Gastroesophageal sphincter (tissue), 4 donors: Measurements from ENCODE around the gene LRP1B. TPM values are rescaled to one million over a fixed set of nuclear protein-coding genes. Genes with fewer than 3 reads are reported as not detected.
"Not testable (repeated sequence)": the region's sequence is repeated elsewhere in the genome, so short reads cannot be mapped to it uniquely, and the experiment has no call there.

Experiments
- ATAC-seq: fragments of 150-250 bp; one replicate; pipeline ENCODE4 v1.9.1; 2016; ENCODE audit warnings: mild to moderate bottlenecking, moderate library complexity
- H3K27ac ChIP-seq, 4 donors: fragments of 200-600 bp; sonication (generic) in 3 of 4; 1 replicate in 3 of 4; 2 replicates in 1 of 4; pipeline ENCODE4 v1.5.1; 2016 to 2019
- H3K27me3 ChIP-seq: fragments of 200-600 bp; sonication (generic); one replicate; pipeline ENCODE4 v1.5.1; 2019
- H3K36me3 ChIP-seq, 2 donors: fragments of 200-600 bp; sonication (generic); one replicate each; pipeline ENCODE4 v1.5.1; 2019; ENCODE audit warnings: control low read depth in 1 of 2
- H3K4me1 ChIP-seq, 3 donors: fragments of 200-600 bp; sonication (generic); 1 replicate in 2 of 3; 2 replicates in 1 of 3; pipeline ENCODE4 v1.5.1; 2016 to 2019; ENCODE audit warnings: control low read depth in 2 of 3
- H3K4me3 ChIP-seq, 2 donors: fragments of 200-600 bp; sonication (generic); one replicate each; pipeline ENCODE4 v1.5.1; 2019; ENCODE audit warnings: mild to moderate bottlenecking in 1 of 2, moderate library complexity in 1 of 2
- H3K9me3 ChIP-seq, 3 donors: fragments of 200-600 bp; sonication (generic); one replicate each; pipeline ENCODE4 v1.5.1; 2017 to 2019; ENCODE audit warnings: control low read depth in 2 of 3
- CTCF ChIP-seq, 4 experiments: fragments of 200-600 bp in 2 of 4; fragments of 450-650 bp in 2 of 4; sonication (generic) in 1 of 4; IDR thresholded peaks; one replicate each; pipeline ENCODE4 v1.5.1; 2017 to 2019; ENCODE audit warnings: antibody characterized with exemption in 4 of 4, mild to moderate bottlenecking in 2 of 4, moderate library complexity in 2 of 4
- EP300 ChIP-seq: sonication (generic); formaldehyde crosslinking; IDR thresholded peaks from one replicate; pipeline ENCODE4 v1.6.1; 2017; ENCODE audit warnings: antibody characterized with exemption, mild to moderate bottlenecking
- POLR2A ChIP-seq, 2 donors: fragments of 450-650 bp; IDR thresholded peaks; one replicate each; pipeline ENCODE4 v1.6.1; 2017; ENCODE audit warnings: antibody characterized with exemption in 2 of 2, mild to moderate bottlenecking in 2 of 2, moderate library complexity in 1 of 2
- POLR2AphosphoS5 ChIP-seq: sonication (generic); formaldehyde crosslinking; IDR thresholded peaks from one replicate; pipeline ENCODE4 v1.6.1; 2017; ENCODE audit warnings: antibody characterized with exemption
- WGBS, 2 donors: methylation state at CpG; one replicate each; pipeline ENCODE4 v1.1.5; 2018; ENCODE audit warnings: low coverage in 1 of 2; 5-methylcytosine and 5-hydroxymethylcytosine counted together
- total RNA-seq, 4 donors: library from RNA; depleted of rRNA; stranded (reverse); fragments of >200 nt; gene quantifications; one replicate each; pipeline ENCODE4 v1.1.0, GENCODE V29; 2016

LRP1B gene
- total RNA-seq, 4 donors from 2014 or later = 0.27 to 20.7 (median 3.2) TPM

GRCh38 chr2:141186413-141187074 is 944.3 kb downstream of the LRP1B start:
- H3K27ac ChIP-seq = no peak overlapping the region
- TF ChIP-seq POLR2A (IDR thresholded peaks at IDR 0.05) (no peak), POLR2AphosphoS5 (no peak)
- WGBS, 2 donors = 43 to 71% methylated on average over 1 of the region's 1 CpG

GRCh38 chr2:141182246-141182645 is 948.6 kb downstream of the LRP1B start:
- WGBS, 2 donors = 84 to 100% methylated on average over 1 of the region's 1 CpG
- H3K36me3 ChIP-seq = no peaks in the 10 kb centered on the region
- no peaks in the 10 kb centered on the region for H3K9me3 ChIP-seq
- no peaks in the 10 kb centered on the region for H3K27me3 ChIP-seq
- H3K4me3 ChIP-seq = no peak overlapping the region
- ATAC-seq = no peak
- H3K4me1 ChIP-seq = no peaks in the 10 kb centered on the region
- TF ChIP-seq POLR2AphosphoS5 (no peak), CTCF (IDR thresholded peaks at IDR 0.05) (no peak), EP300 (no peak), POLR2A (IDR thresholded peaks at IDR 0.05) (no peak)
- no peak overlapping the region for H3K27ac ChIP-seq

More at GRCh38 chr2:141186413-141187074, 944.3 kb downstream of the LRP1B start:
- Histone ChIP-seq H3K27me3 (no peaks in the 10 kb centered on the region), H3K36me3 (no peaks in the 10 kb centered on the region), H3K4me3 (no peak overlapping the region), H3K9me3 (no peaks in the 10 kb centered on the region), H3K4me1 (no peaks in the 10 kb centered on the region)
- no peak for ATAC-seq

- not testable (repeated sequence) for H3K36me3 ChIP-seq, H3K27ac ChIP-seq, H3K4me3 ChIP-seq, ATAC-seq, H3K9me3 ChIP-seq, H3K4me1 ChIP-seq, H3K27me3 ChIP-seq
- 69 to 70% methylated on average over 1 to 2 of the region's 2 CpGs for WGBS, 2 donors
Measured at GRCh38 chr2:141169117-141169516, 961.7 kb downstream of the LRP1B start.

- WGBS, 2 donors = 72 to 73% methylated on average over 3 of the region's 3 CpGs
- Histone ChIP-seq H3K27me3 (no peaks in the 10 kb centered on the region), H3K4me3 (no peak overlapping the region), H3K4me1 (no peaks in the 10 kb centered on the region), H3K9me3 (no peaks in the 10 kb centered on the region), H3K36me3 (no peaks in the 10 kb centered on the region), H3K27ac (no peak overlapping the region)
- TF ChIP-seq CTCF (IDR thresholded peaks at IDR 0.05) (no peak), EP300 (no peak), POLR2A (IDR thresholded peaks at IDR 0.05) (no peak), POLR2AphosphoS5 (no peak)
- ATAC-seq = no peak
Measured at GRCh38 chr2:141162314-141162713, 968.5 kb downstream of the LRP1B start.

GRCh38 chr2:141151611-141152286 is 979.1 kb downstream of the LRP1B start:
- H3K27ac ChIP-seq = no peak overlapping the region
- no peak overlapping the region for H3K4me3 ChIP-seq
- no peaks in the 10 kb centered on the region for H3K9me3 ChIP-seq
- TF ChIP-seq POLR2AphosphoS5 (no peak), EP300 (no peak), POLR2A (IDR thresholded peaks at IDR 0.05) (no peak), CTCF (IDR thresholded peaks at IDR 0.05) (no peak)
- no peak for ATAC-seq
- H3K36me3 ChIP-seq = no peaks in the 10 kb centered on the region
- 38 to 45% methylated on average over 3 of the region's 3 CpGs for WGBS, 2 donors
- H3K27me3 ChIP-seq = no peaks in the 10 kb centered on the region
- no peaks in the 10 kb centered on the region for H3K4me1 ChIP-seq

GRCh38 chr2:141142025-141142424 is 988.8 kb downstream of the LRP1B start:
- Histone ChIP-seq H3K4me1 (no peaks in the 10 kb centered on the region), H3K27me3 (no peaks in the 10 kb centered on the region), H3K36me3 (no peaks in the 10 kb centered on the region), H3K9me3 (no peaks in the 10 kb centered on the region), H3K27ac (no peak overlapping the region), H3K4me3 (no peak overlapping the region)
- TF ChIP-seq CTCF (IDR thresholded peaks at IDR 0.05) = no peak
- no peak for TF ChIP-seq POLR2AphosphoS5
- TF ChIP-seq POLR2A (IDR thresholded peaks at IDR 0.05) = no peak
- TF ChIP-seq EP300 = no peak
- 75 to 78% methylated on average over 3 of the region's 3 CpGs for WGBS, 2 donors
- no peak for ATAC-seq
